NCI-H510A treated with DMSO at 0.1 percent for 48 hours (cell line): ENCODE results near the gene ZNF248.

Experiments
- DNase-seq: peaks from one replicate; lab custom pipeline; 2025; lab: John Stamatoyannopoulos, UW

The ZNF248 gene

DNA sequence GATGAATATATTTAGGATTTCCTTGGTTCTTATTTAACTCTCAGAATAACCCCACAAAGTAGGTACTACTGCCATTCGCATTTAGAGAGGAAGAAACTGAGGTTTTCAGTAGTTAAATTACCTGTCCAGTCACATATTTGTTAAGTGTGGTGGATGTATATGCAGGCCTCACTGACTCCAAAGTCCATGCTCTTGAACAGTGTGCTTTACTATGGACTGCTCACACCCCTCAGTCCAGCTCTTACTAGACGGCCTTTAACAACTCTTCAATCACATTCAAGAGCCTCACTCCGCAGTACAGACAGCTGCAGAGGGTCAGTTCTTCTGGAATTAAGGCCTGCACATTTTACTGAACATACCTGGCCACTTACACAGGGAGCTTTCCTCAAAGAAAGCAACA, 36.2 kb downstream of the ZNF248 start:
- DNase-seq, result no peak

DNA sequence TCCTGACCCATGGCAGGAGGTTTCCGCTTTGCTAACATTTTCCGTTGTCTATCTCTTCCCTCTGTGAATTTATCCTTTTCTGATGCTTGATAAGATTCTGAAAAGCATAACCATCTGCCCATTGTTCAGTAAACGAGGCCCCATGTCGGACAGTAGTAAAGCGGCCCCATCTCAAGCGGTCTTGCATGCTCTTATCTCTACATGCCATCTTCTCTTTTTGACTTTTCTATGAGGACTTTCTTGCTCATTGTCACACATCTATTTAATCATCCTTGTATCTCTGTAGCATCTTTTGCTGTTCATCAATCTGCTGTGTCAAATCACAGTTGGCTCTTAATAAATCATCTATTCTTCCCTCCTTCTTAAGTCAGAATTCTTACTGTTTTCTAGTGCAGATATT, 37.6 kb downstream of the ZNF248 start:
- no peak for DNase-seq

DNA sequence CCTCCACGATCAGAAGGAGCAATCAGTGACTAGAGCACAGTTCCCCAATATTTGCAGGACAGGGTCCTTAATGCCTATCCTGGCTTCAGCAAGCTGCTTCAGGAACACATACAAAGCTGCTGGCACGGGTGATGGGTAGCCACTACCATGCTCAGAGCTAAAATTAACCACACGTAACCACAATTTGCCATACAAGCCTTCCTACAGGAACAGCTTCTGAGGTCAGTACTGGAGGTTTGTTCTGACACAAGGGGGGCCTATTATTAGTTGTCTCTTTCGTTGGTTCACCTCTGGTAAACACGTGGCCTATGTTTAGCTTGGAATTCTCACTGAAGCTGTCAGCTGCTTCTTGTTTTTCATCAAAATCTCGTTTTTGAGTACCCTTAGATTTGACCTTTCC, 41.1 kb downstream of the ZNF248 start:
- no peak for DNase-seq

DNA sequence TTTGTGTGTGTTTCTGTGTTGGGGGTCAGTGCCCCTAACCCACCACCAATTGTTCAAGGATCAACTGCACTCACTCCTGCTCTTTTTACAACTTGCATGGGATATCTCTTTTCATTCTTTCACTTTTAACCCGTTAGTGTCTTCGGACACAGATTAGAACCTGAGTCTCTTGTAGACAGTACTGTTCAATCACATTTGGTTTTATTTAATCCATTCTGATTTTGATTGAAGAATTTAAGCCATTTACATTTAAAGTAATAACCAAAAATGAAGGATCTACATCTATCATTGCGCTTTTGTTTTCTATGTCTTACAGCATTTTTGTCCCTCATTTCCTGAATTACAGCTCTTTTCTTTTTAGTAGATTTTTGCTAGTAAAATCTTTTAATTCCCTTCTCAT, 43.6 kb downstream of the ZNF248 start:
- no peak for DNase-seq

DNA sequence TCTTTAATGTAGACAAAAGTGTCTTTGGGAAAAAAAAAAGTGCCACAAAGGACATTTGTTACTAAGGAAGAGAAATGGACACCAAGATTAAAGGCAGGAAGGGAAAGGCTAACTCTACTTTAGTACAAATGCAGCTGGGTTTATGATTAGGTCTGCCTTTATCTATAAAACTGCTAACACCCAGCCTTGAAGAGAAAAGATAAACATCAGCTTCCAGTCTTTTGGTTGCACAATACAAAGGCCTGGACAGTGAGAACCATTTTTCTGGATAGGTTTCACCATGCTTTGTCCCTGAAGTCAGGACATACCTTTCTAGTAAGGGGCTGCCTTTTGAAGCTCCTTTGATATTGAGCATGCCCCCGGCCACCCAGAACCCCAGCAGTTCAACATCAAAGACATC, 45.1 kb downstream of the ZNF248 start:
- no peak for DNase-seq

DNA sequence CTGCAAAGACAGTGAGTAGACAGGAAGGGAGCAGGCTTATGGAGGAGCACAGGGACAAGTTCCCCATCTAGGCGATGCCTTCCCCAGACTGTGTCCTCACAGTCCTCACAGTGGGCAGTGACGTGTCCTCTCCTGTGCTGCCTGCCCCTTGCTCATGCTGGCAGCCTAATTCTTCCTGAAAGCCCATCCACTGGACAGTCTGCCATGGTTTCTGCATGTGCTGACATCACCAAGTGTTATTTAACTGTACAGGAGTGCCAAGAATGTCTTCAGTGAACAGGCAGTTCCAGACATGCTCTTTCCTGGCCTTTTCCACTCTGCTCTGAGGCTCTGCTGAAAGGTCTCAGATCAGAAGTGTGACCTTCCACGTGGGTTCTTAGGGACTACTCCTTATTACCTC, 54.1 kb downstream of the ZNF248 start:
- no peak for DNase-seq

DNA sequence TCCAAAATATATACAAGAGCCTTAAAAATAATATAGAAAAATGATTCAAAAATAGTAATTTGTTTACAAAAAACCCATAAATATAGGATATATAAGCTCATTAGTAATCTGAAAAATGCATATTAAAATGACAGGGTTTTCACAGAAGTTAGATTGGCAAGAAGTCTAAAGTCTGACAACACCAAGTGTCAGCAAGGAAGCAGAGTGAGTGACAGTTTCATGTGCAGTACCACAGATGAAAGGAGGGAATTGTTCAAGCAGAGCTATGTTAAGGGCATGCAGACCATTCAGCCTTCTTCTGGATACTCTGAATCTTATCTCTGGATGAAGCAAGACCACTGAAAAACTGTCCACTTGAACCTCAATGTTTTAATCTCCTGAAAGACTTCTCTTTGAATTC, 55.9 kb downstream of the ZNF248 start:
- no peak for DNase-seq

DNA sequence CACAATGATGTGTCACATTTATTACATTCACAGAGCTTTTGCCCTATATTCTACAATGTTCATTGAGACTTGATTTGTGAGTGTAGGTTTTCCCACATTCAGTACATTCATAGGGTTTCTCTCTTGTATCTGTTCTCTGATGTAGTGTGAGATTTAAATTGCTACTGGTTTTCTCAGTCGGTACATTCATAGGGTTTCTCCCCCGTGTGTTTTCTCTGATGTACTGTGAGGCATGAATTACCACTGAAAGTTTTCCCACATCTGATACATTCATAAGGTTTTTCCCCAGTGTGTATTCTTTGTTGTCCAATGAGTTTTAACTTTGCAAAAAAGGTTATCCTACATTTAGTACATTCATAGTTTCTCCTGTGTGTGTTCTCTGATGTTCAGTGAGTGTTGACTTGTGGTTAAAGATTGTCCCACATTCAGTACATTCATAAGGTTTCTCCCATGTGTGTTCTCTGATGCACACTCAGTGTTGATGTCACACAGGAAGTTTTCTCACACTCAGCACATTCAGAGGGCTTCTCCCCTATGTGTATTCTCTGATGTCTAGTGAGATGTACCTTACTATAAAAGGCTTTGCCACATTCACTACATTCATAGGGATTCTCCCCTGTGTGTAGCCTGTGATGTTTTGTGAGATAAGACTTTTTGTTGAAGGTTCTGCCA, 63.0 kb downstream of the ZNF248 start:
- DNase-seq, result no peak

DNA sequence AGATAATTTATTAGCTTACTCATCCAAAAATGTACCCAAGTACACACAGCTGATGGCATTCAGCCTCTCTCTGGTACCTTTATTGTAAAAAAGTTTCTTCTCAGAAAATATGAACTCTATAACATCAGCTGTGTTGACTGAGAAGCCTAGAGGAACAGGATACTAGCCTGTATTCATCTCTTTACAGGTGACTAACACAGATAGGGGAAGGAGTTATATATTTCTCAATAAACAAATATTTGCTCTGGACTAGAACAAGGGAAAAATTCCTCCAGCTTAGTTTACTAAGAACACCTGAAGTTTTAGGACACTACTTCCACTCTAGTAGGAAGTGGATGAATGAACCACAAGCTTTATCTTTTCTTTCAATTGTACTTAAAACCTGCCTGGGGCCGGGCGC, 67.8 kb downstream of the ZNF248 start:
- DNase-seq, result no peak

DNA sequence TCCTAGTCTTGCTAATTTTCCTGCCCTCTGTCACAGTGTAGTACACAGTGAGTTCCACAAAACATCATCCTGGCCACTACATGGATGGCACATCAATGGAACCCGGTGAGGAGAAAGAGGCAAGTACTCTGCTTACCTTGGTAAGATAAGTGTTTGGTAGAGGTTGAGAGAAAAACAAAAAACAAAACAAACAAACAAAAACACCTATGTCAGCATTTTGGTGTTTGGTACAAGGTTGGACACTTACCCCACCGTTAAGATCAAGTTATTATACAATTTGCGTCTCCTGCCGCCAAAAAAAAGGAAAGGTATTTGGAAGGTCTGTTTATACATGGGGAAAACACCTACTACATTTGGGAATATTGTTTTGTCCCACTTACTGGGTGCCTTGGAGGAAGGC, 72.7 kb downstream of the ZNF248 start:
- DNase-seq, result no peak

DNA sequence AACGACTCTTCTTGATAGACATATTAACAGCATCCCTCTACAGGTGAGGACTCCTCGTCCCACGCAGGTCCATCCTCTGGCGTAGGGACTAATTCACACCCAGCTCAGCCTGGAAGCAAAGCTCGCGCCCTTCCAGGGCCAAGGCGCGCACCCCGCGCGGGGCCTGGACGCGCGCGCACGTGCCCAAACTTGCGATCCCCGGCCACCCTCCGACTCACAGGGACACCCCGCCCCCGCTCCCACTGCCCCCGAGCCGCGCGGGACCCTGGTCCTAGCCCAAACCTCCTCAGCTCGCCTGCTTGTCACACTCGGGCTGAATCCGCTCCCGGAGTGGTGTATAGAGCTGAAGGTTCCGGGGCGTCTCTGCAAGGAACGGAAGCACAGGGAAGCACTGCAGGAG, 76.9 kb downstream of the ZNF248 start:
- no peak for DNase-seq

DNA sequence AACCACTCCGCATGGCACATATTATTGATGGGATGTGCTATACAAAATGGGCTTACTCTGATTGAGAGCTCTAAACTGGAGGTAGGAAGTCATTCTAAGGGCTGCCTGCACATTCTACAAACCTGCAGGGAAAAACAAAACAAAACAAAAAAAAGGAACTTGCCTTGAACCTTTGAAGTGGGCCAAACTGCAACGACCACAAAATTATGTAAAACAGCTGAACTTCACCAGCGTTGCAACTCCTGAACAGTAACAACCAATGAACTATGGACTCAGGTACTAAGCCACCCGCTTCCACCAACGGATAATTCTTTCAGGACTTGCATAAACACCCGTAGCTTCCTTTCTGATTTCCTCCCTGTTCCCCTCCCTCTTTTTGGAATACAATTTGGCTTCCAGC, 80.4 kb downstream of the ZNF248 start:
- no peak for DNase-seq

DNA sequence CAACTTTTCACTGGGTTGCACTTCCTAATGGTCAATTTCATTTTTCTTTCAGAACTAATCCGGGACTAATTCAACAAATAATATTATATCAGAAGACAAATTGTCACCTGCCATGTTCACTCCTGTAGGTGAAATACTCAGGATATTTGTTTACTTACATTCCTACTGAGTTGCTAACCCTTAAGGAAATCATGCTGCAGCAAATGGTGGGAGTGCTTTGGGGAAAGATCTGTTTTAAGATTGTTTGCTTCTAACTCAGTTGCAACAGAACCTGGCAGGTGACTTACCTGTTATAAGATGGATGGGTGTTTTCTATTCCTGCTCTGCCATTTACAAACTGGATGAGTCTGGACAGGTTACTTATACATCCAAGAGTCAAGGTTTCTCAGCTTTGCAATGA, 81.8 kb downstream of the ZNF248 start:
- no peak for DNase-seq

DNA sequence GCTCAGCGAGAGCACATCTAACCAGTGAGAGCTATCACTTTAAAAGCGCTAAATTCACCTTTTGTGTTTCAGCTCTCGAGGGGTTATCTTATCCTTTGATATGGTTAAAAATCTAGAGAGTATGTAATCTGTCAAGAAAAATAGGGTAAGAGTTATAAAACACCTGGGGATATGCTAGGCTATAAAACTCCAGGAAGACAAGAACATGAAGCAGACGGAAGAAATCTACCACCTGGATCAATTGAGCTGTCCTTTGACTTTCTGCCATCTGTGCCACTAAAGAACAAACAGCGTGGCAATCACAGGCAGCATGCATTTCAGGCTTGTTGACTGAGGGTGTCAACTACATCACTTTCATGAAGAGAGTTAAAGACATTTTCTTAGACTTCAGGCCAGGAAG, 83.1 kb downstream of the ZNF248 start:
- no peak for DNase-seq

DNA sequence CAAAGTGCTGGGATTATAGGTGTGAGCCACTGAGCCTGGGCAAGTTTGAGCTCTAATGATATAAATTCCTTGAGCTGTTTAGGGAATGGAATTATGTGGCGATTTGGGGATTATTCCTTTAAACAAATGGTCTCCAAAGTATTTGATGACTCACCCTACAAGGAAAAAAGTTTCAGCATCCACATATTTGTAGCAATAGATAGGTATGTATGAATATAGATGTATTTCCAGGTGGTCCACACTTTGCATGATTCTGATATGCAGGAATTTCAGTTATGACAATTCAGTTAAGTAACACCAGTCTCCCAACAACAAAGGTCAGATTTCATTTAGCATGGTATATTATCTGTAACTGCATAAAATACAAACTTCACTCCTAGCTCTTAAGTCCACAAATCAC, 92.2 kb downstream of the ZNF248 start:
- DNase-seq, result no peak

DNA sequence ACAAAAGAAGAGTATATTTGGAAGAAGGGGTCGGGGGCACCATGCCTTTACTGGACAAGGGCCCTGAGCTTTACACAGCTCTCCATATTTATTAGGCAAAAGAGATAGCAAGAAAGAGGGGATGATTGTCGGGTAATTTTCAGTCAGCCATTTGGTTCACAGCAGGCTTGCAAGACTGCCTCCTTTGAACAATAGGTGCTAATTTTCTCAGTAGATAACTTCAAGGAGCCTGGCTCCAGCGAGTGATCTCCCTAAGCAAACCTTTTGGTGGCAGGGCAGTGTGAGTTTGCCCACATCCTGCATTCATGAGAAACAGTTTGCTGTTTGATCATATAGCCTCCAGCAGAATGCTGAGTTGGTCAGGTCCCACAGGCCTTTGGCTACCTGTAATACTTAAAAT, 94.3 kb downstream of the ZNF248 start:
- DNase-seq, result no peak

DNA sequence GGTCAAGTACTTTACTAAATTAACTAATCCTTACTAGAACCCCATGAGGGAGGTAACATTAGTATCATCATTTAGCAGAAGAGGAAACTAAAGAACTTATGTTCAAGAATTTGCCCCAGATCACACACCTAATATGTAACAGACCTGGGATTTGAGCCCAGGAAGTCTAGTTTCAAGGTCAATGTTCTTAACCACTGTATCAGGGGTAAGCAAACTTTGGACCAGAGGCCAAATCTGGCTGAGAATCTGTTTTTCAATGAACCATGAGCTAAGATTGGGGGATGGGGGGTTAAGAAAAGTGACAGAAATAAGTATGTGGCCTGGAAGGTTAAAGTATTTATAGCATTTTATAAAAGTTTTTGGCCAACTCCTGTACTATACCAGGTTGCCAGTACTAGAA, 95.1 kb downstream of the ZNF248 start:
- DNase-seq, result no peak

DNA sequence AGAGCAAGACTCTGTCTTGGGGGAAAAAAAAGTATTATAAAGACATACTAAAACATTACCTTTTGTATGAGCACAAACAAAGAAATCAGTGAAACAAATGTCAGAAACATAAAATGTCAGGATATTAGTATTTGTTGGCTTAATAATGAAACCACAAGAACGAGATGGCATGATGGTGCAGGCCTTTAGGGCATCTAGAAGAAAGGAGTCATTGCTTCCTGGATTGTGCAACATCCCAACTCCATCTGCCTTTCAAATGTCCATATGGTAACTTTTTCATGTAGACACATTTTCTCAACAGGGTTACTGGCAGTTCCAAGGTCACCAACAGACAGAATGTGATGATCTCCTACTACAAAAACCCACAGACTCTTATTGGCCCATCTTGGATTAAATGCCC, 96.6 kb downstream of the ZNF248 start:
- DNase-seq, result no peak

DNA sequence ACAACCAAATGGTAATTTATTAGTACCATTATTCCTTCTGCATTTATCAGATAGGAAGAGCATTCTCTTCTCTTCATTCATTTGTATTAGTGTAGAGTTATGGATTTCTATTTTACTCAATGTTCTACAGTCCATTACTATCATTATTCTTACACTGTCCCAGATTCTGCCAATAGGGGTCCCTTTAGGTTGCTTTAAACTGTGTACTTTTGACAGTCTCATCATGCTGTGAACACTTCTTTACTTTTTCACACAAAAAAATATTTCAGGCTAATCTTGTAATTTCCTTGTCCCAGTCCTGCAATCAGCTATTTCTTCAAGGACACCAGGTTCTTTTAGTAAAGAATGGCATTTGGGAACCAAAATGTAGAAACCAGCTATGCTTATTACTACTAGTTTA, 99.3 kb downstream of the ZNF248 start:
- no peak for DNase-seq

DNA sequence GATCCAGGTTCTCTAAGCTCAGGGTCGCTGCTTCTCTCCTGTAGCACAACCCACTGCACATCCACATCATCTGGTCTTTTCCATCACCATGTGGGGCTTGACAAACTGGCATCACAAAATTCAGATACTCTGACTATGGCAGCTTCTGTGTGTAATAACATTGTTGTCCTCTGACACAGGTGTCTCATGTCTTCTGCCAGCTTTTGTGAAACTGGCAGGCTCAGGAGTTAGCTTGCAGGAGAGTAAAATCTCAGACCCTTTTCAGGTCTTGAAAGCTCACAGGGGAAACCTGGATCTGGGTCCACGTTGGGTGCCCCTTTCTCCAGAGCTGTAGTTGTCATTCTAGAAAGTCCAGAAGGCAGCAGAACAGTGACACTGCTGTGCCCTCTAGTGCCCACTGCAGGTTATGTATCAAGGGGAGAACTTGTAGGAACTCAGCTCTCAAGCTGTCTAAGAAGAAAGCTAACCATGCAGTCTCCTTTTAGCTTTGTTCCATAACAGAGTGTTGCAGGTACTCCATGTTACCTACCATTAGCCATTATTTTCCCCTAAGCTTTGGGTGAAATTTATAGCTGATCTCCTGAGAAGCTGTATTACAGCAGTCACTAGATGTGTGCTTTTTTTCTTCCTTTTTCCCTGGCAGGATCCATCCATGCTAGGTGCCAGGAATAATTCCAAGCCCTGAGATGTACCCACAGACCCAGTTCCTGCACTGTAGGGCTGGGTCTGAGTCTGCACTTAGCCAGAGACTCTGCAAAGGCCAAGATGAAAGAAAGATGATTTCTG, 102.7 kb downstream of the ZNF248 start:
- no peak for DNase-seq

DNA sequence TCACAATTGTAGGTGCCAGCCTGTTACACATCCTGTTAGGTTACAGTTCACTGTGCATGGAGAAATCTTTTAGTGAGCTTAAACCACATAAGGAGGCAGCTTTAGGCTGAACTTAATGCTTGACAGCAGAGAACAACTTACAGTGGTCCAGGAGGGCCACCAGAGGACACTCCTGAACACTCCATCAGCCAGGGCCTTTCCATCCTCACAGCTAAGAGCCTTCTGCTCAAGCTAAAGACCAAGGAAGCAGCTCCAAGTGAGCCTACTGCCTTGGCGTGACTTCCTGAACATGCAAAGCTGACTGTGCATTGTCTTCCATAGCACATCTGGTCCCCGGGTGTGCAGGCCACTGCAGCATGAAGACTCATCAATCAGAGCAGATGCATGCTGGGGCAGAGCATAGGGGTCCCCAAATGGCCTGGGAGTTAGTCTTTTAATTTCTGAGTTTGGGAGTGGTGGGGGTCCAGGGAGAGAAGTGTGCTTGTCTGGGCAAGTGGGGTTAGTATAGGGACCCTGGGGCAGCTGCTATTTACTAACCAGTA, 105.0 kb downstream of the ZNF248 start:
- no peak for DNase-seq

DNA sequence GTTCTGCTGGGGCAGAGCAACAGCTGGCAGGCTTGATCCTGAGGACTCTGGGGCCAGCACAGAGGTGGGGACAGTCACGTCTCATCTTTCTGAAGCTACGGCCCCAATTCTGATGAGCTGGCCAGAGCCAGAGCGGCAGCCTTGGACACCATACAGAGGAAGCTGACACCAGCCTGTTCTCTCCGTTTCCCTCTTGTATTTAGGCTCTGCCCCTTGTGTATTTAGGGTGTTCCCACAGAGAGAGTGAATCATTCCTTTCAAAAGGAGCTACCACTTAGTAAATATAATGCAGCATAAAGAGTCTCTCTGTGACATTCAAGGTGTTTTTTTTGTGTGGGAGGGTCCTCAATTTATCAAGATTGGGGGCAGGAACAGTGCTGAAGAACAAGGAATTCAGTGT, 109.2 kb downstream of the ZNF248 start:
- DNase-seq, result no peak

DNA sequence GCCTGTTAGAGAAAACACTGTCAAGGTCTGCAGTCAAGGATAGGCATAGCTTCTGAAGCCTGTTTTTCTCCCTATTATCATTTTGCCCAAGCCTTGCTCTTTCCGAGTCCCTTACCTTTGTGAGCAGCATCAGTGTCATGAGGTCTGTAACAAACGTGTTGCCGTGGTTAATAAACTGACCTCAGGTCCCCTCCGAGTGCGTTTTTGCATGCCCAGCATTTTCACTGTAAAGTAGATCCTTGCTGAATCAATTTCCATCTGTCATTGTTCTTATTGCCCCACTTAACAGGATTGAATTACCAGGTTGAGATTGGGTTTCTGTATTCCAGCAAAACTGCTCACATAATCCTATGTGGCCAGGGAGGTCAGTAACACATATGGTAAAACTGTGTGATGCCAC, 110.3 kb downstream of the ZNF248 start:
- no peak for DNase-seq

DNA sequence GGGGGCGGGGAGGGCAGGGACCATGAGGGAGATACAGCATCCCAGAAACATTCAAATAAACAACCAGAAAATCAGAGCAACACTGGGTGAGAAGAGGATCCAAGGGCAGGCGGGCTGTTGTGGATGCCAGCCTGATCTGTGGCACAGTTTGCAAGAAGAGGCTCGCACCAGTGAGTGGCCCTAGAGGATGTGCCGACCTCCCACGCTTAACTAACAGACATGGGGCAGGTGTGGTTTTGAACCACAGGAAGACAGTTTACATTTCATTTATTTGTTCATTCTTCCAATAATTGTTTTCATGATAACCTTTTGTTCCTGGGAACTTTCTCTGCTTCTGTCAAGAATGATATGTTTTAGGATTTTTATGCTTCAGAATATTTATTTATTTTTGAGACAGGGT, 115.6 kb downstream of the ZNF248 start:
- no peak for DNase-seq
